GM18909 (cell line): ENCODE data around the gene PLXNB1.

Source experiments
- ATAC-seq: cut with Tn5 transposase; IDR thresholded peaks from one replicate; pipeline ENCODE4 v1.9.1; 2021; ENCODE audit warnings: mild to moderate bottlenecking; ENCODE audit not compliant: unreplicated experiment, poor library complexity

The PLXNB1 gene

DNA sequence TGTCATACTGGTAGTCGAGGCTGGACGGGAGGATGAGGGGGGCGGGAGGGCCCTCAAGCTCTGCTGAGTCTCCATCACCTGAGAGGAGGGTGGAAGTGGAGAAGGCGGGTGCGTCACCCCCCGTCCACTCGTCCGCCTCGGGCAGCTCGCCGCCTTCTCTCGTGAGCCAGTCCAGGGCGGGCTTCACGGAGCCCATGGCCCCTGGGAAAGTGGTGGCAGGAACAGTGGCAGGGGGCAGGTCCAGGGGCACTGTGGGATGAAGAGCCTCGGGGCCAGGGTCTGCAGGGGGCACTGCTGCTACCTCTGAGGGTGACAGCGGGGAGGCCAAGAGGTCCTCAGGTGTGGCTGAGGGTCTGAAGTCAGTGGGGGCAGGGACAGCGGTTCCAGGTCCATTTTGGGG lies 10.3 kb downstream of the PLXNB1 start:
- ATAC-seq = no peak

DNA sequence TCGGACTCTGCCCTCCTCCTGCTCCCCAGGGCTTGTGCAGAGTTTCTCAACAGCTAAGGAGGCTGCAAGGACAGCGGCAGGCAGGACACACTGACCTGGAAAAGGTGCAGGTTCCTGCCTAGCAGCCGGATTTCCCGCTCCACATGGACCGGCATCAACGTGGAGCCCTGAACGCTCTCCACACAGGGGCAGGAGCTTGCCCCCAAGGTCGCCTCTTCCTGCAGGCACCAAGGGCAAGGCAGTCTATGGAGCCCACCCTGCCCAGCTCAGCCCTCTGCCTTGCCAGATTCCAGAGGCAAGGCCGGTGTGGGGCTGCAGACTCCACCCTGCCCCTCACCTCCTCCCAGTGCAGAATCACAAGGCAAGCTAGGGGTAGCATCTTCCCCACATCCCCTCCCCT lies 10.7 kb downstream of the PLXNB1 start:
- no peak for ATAC-seq

DNA sequence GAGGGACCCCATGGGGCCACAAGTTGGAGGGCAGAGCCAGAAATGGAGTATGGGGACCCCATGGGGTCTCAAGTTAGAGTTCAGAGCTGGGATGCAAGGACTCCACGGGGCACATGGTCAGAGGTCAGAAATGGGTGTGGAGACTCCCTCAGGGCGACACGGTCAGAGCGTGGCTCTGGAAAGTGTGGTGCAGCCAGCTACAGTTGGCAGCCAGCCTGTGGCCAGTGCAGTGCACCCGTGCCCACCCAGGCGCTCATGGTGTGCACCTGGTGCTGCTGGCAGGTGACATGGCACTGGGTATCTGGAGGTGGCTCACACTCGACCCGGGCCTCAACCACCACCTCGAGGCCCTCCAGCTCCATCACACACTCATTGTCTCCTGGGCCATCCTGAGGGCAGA lies 11.2 kb downstream of the PLXNB1 start:
- ATAC-seq = no peak

DNA sequence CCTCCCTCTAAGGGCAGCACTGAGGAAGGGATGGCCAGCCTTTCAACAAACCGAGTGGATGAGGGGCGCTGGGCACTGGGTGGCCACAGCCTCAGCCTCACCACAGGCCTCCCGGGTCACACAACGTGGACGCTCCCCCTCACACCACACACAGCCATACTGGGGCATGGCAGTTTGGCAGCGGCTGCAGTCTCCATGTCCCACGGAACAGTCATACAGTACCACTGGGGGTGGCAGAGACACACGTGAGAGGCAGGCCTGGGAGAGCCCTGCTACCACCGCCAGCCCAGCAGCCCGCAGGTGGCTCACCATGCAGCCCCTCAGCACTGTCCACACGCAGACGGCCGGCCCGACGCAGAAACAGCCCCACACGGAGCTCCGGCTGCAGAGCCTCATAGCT lies 11.7 kb downstream of the PLXNB1 start:
- no peak for ATAC-seq

DNA sequence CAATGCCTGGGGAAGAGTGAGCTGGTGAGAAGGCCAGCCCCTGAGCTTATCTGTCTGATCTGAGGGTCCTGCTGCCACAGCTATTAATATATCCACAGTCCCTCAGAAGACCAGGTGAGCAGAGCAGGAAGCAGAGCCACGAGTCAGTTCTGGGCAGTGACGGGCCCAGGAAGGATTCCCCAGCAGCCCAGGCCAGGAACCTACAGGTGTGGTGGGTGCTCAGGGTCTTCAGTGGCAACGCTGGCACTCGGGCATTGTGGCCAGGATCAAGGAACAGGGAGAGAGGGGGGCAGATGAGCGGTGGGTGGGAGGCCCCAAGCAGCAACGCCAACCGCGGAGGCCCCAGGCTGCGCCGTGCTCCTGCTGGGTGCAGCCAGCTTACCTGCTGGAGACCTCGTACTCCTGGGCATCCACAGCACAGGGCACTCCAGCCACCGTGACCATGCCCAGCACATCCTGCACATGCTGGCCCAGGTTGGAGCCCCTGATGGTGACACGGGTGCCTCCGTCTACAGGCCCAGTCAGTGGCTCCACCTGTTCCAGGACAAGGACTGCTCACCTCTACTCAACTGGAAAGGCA lies 12.3 kb downstream of the PLXNB1 start:
- no peak for ATAC-seq

DNA sequence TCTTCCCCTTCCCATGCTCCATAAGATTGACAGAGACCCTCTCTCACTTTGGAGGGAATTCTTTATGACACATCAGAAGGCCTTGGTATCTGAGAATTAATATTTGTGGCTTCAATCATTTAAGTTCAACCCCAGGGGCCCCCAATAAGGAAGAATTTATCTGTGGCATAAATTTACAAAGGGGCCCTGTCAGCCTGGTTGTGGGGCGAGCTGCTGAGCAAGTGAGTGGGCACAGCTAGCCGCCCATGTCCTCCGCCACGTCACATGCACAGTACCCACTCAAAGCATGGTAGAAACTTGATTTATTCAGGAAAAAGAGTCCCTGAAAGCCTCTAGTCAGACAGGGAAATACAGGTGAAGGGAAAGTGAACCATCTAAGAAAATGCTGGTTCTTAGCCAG lies 13.3 kb downstream of the PLXNB1 start:
- no peak for ATAC-seq

DNA sequence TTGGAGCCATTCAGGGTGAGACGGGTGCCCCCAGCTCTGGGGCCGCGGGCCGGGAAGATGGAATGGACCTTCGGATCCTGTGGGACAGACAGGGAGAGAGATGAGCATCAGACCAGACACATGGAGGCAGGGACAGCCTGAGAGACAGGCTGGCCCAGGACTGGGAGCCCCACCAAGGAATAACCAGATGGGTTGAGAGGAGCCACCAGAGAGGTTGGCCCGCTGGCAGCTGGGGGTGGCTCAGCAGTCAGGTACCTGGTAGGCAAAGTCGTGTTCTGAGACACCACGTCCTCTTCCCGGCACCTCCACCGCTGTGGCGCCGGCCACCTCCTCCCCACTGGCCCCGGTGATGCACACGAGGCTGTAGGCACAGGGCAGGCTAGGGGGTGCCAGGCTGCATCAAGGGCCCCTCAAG lies 13.8 kb downstream of the PLXNB1 start:
- ATAC-seq = no peak

DNA sequence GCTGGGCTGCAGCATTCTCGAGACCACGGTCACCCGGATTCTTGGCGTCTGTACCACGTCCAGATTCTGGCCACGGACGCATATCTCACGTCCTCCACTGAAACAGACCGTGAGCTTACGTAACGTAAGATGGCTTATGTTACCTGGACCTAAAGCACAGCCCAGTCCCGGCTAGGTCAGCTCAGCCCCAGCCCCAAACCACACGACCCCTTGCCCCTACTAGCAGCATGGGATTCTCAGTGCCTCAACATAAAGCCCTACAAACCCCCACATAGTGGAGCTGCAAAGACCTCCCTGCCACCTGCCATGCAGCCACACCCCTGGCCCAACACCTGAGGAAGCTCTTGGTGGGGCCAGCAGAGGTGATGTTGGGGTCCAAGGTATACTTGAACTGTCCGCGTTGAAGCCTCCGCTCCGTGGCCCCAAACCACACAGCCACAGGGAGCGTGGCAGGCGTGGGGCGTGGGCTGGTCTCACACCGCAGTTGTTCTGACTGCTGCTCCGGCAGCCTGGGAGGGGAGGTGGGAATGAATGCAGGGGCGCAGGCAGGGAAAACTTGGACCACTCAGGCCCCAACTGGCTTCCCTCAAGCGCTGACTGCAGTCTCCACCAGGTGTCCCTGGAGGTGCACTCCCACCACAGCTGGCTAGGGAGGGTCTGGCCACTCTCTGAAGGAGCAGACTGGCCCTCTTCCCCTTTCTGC lies 14.5 kb downstream of the PLXNB1 start:
- no peak for ATAC-seq

DNA sequence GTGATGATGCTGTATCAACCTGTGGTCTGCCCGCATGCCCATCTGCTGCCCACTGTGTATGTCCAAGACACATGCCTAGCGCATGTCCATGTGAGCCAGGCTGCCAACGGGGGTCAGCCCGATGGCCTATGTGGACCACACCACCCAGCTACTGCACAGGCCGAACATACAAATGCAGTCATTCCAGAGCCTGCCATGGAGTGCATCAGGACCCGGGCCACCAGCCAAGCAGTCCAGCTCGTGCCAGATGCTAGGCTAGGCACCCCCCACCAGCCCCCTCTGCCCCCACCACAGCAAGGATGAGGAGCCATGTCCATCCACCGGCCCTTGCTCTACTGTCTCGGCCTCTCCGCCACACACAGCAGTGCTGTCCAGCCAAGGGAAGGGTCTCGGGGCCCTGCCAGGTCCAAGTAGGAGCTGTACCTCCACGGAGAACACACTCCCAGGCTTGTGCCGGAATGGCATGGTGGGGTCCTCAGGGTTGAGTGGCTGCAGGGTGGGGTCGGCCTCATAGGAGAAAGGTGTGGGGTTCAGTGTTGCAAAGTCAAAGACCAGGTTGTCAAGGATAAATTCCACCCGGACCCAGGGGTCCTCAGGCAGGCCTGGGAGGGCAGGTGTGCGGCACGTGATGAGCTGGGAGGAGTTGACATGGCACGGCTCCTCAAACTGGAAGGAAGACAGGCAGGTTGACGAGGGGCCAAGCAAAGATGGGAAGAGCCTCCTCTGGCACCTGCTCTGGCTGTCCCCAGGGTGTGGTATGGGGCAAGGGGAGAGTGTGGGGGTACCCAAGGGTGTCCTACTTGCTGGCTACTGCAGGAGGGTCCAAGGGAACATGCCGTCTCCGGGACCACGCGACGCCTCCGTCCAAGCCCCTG lies 15.3 kb downstream of the PLXNB1 start:
- no peak for ATAC-seq

DNA sequence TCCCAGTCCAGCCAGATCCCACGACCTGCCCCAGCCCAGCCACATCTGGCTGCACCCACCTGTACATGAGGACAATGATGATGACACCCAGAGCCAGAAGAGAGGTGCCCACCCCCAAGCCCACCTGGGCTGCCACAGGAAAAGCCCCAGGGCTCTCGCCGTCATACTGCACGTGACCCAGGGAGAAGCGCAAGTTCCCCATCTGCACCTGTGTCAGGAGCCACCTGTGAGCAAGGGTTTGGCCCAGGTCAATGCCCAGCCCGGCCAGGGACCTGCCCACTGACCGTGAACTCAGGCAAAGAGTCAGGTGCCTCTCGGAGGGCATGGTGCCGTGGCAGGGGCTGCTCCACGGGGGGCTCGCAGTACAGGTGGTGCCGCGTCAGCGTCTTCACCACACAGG lies 16.3 kb downstream of the PLXNB1 start:
- no peak for ATAC-seq

DNA sequence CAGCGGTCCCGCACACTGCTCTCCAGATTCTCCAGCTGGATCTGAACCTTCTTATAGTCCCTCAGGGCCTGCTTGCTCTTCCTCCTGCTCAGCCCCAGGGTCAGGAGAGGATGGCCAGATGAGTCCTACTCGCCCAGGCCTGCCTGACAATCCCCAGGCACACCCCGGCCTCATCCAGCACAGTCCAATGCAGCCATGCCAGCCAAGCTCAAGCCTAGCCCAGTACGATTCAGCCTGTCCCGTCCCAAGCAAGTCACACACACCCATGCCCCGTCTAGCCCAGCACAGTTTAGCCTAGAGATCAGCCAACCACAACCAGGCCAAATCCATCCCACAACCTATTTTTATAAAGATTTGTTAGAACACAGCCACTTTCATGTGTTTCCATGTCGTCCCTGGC lies 16.8 kb downstream of the PLXNB1 start:
- ATAC-seq = no peak

DNA sequence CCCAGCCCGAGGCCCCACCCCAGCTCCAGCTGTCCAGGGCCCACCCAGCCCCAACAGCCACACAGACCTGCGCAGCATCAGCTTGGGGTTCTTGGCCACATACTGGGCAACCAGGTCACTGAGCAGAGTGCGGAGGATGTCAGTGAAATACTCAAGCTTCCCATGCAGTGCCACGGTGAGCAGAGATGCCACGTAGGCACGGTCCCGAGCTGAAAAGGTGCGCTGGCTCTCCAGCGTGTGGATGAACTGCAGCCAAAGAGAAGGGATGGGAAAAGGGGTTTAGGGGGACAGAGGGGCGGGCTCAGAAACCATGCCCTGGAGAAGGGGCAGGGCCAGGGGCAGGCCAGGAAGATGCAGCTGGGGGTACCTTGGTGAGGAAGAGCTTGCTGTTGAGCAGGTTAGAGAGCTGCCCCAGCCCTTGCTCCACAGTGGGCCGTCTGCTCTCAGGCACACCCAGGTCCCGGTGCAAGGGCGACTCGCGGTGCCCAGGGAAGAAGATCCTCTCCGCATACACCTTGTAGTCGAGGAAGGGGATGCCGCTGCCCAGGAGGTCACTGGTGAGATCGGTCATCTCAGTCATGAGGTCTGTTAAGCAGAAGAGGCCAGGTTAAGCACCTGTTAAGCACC lies 17.4 kb downstream of the PLXNB1 start:
- no peak for ATAC-seq

DNA sequence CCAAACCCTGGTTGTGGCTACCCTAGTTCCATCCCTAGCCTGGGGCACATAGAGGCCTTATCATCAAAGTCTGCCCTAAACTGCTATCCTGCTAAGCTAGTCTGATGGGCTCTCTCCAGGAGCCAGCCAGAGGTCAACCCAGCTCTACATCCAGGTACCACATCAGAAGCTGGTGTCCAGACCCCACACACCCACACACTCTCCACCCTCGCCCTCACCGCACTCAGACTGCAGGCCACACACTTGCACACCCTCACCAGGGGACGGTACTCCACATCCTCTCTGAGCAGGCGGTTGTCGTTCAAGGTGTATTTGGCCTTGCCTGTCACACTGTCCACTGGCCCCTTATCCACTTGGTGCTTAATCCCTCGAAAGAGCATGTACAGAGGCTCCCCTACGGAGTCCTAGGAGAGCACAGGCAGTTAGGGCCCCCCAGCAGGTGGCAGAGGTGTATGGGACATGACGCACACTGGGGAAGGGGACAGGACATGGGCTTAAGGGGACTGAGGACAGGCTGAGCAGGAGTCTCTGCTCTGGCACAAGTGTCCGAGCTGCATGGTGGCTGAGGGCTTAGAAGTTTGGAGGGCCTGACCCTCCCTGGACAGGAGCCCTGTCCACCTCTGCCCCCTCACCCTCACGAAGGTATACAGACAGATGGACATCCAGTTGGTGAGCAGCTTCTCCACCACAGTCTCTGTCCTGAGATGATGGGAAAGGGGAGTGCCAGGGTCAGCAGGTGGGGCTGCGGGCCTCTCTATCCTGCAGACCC lies 18.1 kb downstream of the PLXNB1 start:
- no peak for ATAC-seq

DNA sequence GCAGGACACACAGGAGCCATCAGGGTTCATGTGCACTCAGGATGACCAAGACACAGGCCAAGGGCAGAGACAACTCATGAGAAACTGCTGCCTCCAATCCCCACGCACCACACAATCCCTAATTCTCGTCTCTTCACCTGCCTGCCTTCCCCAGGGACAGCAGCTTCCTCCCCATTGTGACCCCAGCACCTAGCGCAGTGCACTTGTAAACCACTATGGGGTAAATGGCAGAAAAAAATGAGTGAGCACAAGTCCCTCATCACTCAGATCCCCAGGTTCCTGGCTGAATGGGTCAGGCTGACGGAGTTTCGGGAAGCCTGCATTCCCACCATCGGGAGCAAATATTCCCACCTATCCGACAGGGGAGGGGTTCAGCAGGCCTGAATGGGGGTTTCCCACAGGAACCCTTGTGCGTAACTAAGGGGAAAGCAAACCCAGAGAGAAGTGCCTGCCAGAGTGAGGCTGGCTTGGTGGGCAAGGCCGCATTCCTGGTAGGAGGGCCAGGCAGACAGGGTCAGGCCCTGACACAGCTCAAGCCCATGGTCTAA lies 18.8 kb downstream of the PLXNB1 start:
- ATAC-seq = no peak

DNA sequence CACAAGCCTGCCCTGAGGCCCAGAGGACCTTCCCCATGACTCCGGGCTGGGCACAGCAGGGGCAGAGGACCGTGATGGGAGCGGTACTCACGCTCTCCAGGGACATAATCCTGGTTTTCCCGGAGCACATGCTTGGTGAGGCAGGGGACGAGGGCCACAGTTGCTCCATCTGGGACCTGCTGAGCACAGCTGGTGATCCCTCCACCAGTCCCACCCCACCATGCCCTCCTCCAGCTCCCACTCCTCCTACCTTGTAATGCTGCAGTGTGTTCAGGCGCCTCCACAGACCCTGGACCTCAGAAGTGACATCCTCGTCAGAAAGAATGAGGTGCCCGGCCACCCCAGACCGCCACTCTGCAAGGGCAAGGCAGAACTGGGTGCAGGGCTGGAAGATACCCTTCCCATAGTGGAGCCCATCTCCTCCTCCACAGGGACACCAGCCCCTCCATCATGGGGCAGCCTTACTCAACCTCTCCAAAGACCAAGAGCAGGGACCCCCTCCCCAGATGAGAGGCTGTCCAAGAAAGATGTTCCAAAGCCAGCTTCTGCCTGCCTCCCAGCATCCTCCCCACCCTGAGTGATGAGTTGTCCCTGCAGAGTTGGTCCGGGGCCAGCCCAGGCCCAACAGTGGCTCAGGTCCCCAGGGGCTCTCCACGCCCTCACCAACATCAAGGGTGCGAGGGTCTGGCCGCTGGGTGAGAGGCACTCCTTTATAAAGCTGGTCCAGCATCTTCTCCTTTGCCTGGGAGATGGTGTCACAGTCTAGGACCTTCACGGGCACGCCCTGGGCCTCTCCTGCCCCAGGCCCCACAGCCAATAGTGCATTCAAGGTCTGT lies 19.5 kb downstream of the PLXNB1 start:
- no peak for ATAC-seq

DNA sequence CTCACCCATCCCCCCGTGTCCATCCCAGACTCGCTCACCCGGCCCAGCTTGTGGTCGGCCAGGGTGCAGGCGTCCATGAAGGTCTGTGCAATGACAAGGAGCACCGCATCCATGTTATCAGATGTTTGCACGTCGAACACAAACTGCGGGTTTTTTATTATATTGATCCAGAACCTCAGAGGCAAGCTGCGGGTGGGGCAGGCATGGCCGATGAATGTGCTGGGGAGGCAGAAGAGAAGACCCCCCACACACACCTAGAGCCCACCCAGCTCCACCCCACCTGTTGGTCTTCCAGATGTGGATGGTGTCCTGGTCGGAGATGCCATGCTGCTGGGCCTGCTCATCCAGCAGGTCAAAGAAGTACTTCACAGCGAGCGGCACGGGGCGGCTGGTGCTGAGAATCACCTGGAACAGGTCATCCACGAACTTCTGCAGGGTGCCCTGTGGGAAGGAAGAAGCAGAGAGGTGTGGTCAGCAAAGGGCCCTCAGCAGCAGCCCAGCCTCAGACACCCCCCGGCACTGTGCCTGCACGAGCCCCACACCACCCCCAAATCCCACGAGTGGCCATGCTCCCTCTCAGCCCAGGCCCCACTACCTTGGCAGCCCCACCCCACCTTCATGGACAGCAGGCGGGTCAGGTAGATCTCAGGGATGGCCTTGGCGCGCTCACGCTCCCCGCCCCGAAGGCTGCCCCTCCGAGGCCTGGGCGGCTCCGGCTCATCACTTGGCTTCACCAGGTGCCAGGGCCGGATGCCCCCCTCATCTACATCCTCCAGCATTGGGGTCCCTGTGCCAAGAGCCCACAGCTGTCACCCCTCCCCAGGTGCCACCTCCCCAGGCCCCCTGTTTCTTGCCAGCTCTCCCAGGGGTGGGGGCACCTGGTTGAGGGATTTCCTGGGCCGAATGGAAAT lies 20.3 kb downstream of the PLXNB1 start:
- ATAC-seq = no peak

DNA sequence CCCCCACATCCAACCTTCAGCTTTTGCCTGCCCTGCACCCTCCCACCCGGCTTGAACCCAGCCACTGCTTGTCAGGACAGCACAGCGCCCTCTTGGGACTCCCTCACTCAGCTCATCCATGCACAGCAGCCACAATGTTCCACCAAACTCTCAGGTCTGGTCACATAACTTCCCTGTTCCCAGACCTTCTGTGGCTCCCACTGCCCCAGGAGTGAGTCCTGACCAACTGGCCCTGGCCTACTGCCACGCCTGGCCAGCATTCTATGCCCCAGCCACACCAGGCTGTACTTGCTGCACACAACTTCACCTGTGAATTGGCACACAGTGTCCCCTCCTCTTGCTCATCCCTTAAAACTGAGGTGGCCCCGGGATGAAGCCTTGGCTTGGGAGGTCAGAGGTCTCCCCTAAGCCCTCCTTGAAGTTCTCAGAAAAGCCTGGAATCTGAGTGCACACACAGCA lies 21.0 kb downstream of the PLXNB1 start:
- no peak for ATAC-seq

DNA sequence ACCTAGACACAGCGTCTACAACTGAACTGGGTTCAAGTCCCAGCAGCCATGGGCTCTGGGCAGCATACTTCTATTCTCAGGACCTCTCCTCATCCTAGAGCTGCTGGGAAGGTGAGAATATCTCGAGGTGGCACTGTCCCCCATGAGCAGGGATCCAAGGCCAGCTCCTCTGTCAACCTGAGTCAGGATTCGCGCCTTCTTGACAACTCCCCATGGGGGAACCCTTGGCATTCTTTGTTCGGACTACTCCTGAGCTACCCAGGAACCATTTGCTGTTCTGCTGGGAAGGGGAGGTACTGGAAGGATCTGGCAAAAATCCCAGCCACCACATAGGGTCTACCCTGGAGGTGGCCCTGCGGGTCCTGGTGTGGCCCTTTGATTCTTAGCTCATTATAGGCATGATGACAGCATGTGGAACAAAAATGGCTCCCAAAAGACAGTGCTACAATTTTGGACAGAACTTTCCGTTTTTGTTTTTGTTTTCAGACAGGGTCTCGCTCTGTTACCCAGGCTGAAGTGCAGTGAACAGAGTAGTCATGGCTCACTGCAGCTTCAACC lies 22.3 kb downstream of the PLXNB1 start:
- no peak for ATAC-seq
